Tongue (tissue), 2 donors: ENCODE results near the gene COL27A1. TPM values are rescaled to one million over a fixed set of nuclear protein-coding genes. Genes with fewer than 3 reads are reported as not detected.
A peak's percentile ranks its signal among the peaks of the same experiment; 100 is the strongest.

Source experiments
- DNase-seq: peaks from one replicate; pipeline ENCODE4 v3.0.0-alpha.2; 2015
- total RNA-seq: library from RNA; depleted of rRNA; stranded (reverse); fragments of >200 nt; gene quantifications from one replicate; pipeline ENCODE4 v1.2.3, GENCODE V29; 2014

Gene COL27A1
- total RNA-seq: 21.6 TPM

DNA sequence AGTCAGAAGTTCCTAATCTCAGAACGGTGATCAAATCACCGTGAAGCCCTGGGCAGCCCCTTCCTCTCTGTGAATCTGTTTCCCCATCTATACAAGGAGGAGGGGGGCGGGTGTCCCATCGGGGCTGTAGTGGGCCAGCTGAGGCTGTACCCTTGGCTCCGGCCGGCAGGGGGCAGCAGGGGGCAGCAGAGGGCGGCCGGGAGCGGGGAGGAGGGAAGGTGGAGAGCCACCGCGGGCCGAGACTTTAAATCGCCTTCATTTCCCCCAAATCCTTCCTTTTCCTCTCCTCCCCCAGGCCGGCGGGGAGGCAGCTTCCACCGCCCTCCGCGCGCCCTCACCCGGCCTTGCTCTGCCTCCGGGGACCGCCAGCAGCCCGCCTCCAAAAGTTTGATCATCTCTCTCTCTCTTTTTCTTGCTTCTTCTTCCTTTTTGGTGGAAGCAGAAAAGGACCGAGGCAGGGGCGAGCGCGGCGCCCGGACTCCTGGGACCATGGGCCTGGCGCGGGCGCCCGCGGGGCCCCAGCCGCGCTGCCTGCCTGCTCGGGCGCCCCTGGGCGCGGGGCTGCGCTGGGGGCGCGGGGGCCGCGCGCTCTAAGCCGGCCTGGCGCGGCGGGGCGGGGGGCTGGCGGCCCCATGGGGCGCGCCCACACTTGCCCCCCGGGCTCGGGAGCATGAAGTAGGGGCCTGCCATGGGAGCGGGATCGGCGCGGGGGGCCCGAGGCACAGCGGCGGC is at the start of gene COL27A1:
Gene COL27A1 (plus strand): TSS at position 275 of the 732 bp plus-strand sequence. CDS start 414 bp downstream, at position 689.
- peak; percentile 95 for DNase-seq

GRCh38 chr9:114107286-114108001 is 47.9 kb upstream of the COL27A1 start:
- no peak for DNase-seq

- DNase-seq: peak; percentile 93
Measured at GRCh38 chr9:114108016-114108833, 47.1 kb upstream of the COL27A1 start.

GRCh38 chr9:114109124-114109523 is 46.2 kb upstream of the COL27A1 start:
- no peak for DNase-seq

DNA sequence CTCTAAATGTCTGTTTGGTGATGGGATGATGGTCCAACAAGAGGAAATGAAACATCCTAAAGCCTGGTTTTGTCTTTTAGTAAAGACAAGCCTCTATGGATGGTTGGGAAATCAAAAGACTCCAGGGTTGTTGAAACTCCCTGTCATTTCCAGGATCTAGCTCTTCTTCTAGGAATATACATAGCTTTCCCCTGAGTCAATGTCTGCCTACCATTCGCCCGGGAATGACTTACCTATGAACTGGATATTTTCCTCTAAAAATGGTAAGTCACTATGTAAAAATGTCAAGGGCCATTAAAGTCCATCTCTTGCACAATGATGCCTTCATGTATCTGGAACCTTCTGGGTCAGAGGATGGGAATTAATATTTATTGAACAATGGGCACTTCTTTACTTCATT is 45.2 kb upstream of the COL27A1 start:
- DNase-seq: no peak

DNA sequence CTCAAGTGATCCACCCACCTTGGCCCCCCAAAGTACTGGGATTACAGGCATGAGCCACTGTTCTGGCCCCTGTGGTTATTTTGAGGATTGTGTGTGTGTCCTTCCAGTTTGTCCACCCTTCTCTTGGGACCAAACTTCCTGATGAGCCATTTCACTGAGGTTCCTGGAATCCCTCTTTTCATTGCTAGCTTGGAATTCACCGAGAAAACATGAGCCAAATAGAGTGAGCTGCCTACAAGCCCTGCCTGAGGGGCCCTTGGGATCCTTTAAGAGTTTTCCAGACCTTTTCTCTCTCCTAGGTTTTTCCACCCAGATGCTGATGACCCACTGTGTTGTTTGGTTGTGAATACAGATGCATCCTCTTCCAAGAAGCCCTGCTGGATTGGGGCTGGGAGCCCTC is 43.0 kb upstream of the COL27A1 start:
- no peak for DNase-seq

DNA sequence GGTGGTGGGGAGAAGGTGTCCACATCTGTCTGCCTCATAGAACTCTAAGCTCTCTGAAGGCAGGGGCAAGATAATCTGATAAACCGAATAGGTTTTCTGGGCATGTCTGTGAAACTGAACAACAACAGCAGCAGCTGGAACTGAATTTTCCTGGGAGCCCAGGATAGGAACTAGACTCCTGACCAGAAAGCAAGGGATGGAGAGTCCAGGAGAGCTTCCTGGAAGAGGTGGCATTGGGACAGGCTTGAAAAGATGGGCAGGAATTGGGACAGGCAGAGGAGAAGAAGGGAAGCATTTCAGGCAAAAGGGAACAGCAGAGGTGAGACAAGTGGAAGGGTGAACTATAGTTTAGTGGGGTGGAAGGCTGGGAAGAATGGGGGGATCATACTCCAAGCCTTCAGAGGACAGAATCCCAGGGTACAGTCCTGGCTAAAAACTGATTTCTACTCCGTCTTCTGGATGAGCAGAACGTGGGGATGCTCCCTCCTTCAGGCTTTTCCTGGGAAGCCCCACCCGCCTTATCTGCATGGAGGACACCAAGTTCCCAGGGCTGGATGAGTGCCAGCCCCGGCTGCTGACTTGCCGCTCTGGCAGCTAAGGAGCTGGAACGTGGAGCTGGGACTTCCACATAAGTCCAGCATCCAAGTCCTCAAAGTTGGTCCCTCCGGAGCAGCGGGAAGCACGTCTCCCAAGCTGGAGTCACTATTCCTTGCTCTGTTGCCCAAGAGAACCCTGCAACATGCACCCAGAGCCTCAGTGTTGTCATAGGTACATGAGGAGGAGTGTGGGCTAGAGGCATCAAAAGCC is 42.4 kb upstream of the COL27A1 start:
- peak; percentile 70 for DNase-seq

DNA sequence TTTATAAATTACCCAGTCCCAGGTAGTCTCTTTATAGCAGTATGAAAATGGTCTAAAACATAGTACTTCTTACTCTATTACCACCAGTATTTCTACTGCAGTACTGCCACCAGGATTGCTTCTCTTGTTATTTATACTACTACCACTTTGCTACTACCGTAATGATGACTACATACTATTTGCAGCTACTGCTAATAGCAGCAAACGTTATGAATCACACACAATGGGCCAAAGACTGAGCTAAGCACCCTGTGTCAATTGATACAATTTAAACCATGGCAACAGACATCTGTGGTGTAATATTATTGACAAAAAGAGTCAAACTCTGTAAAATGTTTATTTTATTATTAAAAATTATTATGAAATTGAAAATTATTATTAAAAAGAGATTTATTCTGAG is 41.0 kb upstream of the COL27A1 start:
- DNase-seq: no peak

- peak; percentile 48 for DNase-seq
Measured at GRCh38 chr9:114115654-114116125, 39.6 kb upstream of the COL27A1 start.

GRCh38 chr9:114116126-114116747 is 39.1 kb upstream of the COL27A1 start:
- peak; percentile 26 for DNase-seq

GRCh38 chr9:114117614-114117995 is 37.7 kb upstream of the COL27A1 start:
- DNase-seq: no peak

DNA sequence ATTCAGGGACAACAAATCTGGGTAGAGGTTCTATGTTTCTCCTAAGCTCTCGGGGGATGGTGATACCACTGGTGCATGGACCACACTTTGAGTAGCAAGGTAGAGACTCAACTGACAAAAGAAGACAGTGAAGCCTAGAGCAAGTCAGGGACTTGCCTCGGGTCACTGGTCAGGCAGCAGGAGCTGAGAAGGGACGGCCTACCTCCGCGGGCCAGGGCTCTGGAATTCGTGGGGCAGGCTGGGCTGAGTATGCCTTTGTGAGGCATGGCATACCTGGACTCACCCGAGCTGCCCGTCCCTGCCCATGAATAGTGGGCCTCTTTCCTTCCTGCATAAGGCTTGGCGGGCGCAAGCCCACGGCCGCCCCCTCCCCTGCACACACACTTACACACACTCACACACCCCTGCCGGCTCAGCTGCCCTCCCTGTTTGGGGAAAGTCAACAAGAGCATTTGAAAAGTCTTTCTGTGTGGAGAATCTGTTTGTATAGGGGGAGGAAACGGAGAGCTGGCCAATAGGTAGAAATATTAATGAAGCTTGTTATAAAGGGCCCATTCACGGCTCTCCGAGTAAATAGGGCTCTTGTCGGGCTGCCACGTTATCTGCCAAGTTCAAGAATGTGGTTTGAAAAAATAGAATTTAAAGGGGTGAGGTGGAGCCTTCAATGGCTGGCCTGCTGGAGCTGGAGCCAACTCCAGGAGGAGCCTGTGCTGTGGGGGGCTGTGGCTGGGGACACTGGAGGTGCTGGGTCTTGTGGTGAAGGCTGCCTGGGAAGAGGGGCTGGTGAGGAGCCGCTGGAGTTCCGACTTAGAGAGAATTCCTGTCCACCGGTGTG is 37.1 kb upstream of the COL27A1 start:
- DNase-seq: peak; percentile 70

- DNase-seq: no peak
Measured at GRCh38 chr9:114119242-114120191, 35.8 kb upstream of the COL27A1 start.

DNA sequence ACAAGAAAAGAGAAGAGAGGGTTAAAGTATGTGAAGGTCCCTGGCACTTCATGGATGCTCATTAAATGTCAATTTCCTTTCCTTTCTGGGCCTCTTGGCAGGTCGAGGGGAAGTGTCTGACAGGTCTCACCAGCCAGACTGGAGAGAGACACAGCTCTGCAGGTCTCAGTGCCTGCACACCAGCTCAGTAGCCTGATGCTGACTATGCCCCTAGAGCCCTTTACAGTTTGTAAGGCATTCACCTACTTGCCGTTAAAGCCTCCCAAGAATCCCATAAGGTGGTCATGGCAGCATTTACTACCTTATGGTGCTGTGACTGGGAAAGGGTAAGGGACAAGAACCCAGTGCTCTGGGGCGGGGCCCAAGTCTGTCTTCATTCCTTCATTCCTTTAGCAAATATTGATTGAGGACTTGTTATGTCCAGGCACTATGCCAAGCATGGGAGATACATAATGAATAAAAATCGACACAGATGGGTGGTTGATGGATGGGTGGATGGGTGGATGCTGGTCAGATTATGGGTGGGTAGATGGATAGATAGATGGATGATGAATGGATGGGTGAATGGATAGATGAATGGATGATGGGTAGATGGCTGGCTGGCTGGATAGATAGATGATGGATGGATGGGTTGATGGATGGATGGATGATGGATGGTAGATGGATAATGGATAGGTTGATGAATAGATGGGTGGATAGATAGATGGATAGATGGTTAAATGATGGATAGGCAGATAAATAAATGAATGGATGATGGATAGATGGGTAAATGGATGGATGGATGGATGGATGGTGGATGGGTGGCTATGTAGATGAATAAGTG is 34.9 kb upstream of the COL27A1 start:
- no peak for DNase-seq

GRCh38 chr9:114121227-114122135 is 33.9 kb upstream of the COL27A1 start:
- DNase-seq: no peak

GRCh38 chr9:114122136-114123027 is 33.0 kb upstream of the COL27A1 start:
- no peak for DNase-seq
